SK-N-SH (cell line): ENCODE data around the gene ARPC2. TPM values are rescaled to one million over a fixed set of nuclear protein-coding genes. Genes with fewer than 3 reads are reported as not detected.
A peak's percentile ranks its signal among the peaks of the same experiment; 100 is the strongest.

ENCODE experiments used
- CTCF ChIA-PET: fragments of 300-600, 350-600 bp; formaldehyde crosslinking; extraction: SDS; loops from one replicate; lab custom pipeline; 2021; lab: Yijun Ruan, JAX
- POLR2A ChIA-PET: fragments of 350-600 bp; sonication (Branson Sonifier 250); formaldehyde crosslinking; extraction: SDS; loops from one replicate; lab custom pipeline; 2020; ENCODE audit warnings: antibody characterized with exemption, inconsistent platforms; lab: Yijun Ruan, JAX
- DNase-seq: peaks from one replicate; pipeline ENCODE4 v3.0.0; 2012
- H2AFZ ChIP-seq: fragments of 200-600 bp; sonication (generic); 2 replicates; pipeline ENCODE4 v1.8.1; 2016; ENCODE audit warnings: antibody characterized with exemption, mild to moderate bottlenecking, low read depth
- H3F3A ChIP-seq: fragments of 200-600 bp; sonication (generic); replicated peaks from 2 replicates; pipeline ENCODE3; 2016; ENCODE audit warnings: antibody characterized with exemption, mild to moderate bottlenecking; ENCODE audit not compliant: insufficient read depth
- H3K27ac ChIP-seq, 2 experiments: fragments of 200-500 bp in 1 of 2; fragments of 200-600 bp in 1 of 2; sonication (Bioruptor generic) in 1 of 2; sonication (generic), shearing (Covaris generic) in 1 of 2; 2 replicates each; pipeline versions ENCODE4 v1.5.1 to v1.6.1; 2014 to 2016; ENCODE audit warnings: low read depth in 2 of 2, inconsistent platforms in 1 of 2, low read length in 1 of 2, mild to moderate bottlenecking in 1 of 2, mixed read lengths in 1 of 2
- H3K27me3 ChIP-seq: fragments of 200-600 bp; sonication (generic), shearing (Covaris generic); 2 replicates; pipeline ENCODE4 v1.6.1; 2016; ENCODE audit warnings: mixed run types; ENCODE audit not compliant: insufficient read depth
- H3K36me3 ChIP-seq, 2 experiments: fragments of 200-500 bp in 1 of 2; fragments of 200-600 bp in 1 of 2; sonication (Bioruptor generic) in 1 of 2; sonication (generic) in 1 of 2; replicated peaks in 1 of 2; 2 replicates each; pipeline versions ENCODE3 to v1.5.1; 2014 to 2016; ENCODE audit warnings: low read length in 1 of 2, mild to moderate bottlenecking in 1 of 2; ENCODE audit not compliant: insufficient read depth in 2 of 2, control insufficient read depth in 1 of 2
- H3K4me1 ChIP-seq, 2 experiments: fragments of 200-500 bp in 1 of 2; fragments of 200-600 bp in 1 of 2; sonication (Bioruptor generic) in 1 of 2; sonication (generic), shearing (Covaris generic) in 1 of 2; 2 replicates each; pipeline versions ENCODE4 v1.5.1 to v1.6.1; 2014 to 2016; ENCODE audit warnings: low read depth in 1 of 2, low read length in 1 of 2, mixed run types in 1 of 2; ENCODE audit not compliant: insufficient read depth in 2 of 2, control insufficient read depth in 1 of 2
- H3K4me2 ChIP-seq: fragments of 200-600 bp; sonication (generic), shearing (Covaris generic); 2 replicates; pipeline ENCODE4 v1.6.1; 2017; ENCODE audit warnings: mixed run types
- H3K4me3 ChIP-seq, 2 experiments: fragments of 200-500 bp in 1 of 2; fragments of 200-600 bp in 1 of 2; sonication (Bioruptor generic) in 1 of 2; sonication (generic), shearing (Covaris generic) in 1 of 2; 2 replicates each; pipeline versions ENCODE4 v1.5.1 to v1.8.1; 2014 to 2016; ENCODE audit warnings: low read depth in 2 of 2, inconsistent platforms in 1 of 2, low read length in 1 of 2, mild to moderate bottlenecking in 1 of 2, mixed read lengths in 1 of 2, moderate library complexity in 1 of 2
- H3K79me2 ChIP-seq: fragments of 200-600 bp; sonication (generic); 2 replicates; pipeline ENCODE4 v1.8.1; 2017; ENCODE audit warnings: mild to moderate bottlenecking; ENCODE audit not compliant: insufficient read depth
- H3K9ac ChIP-seq: fragments of 200-600 bp; sonication (generic); 2 replicates; pipeline ENCODE4 v1.6.1; 2017; ENCODE audit warnings: mixed run types
- H3K9me2 ChIP-seq: fragments of 200-600 bp; sonication (generic); 2 replicates; pipeline ENCODE4 v1.6.1; 2017; ENCODE audit warnings: mixed run types
- H3K9me3 ChIP-seq: fragments of 200-600 bp; sonication (generic); 2 replicates; pipeline ENCODE4 v1.6.1; 2017; ENCODE audit warnings: mixed run types, mild to moderate bottlenecking, moderate library complexity
- H4K20me1 ChIP-seq: fragments of 200-600 bp; sonication (generic); 2 replicates; pipeline ENCODE4 v1.6.1; 2017; ENCODE audit warnings: mild to moderate bottlenecking, mixed run types; ENCODE audit not compliant: insufficient read depth
- ELF1 ChIP-seq: IDR thresholded peaks from 2 replicates; pipeline ENCODE4 v1.4.0; 2012
- EP300 ChIP-seq, 2 experiments: IDR thresholded peaks; 2 replicates each; pipeline versions ENCODE4 v1.4.0 to v1.6.1; 2012; ENCODE audit warnings: borderline replicate concordance in 1 of 2, low read depth in 1 of 2, low read length in 1 of 2
- FOXM1 ChIP-seq: IDR thresholded peaks from 2 replicates; pipeline ENCODE4 v1.4.0; 2012; ENCODE audit warnings: low read depth, mild to moderate bottlenecking
- IRF3 ChIP-seq: fragments of 150-350 bp; IDR thresholded peaks from 2 replicates; pipeline ENCODE4 v1.6.1; 2016; ENCODE audit warnings: mild to moderate bottlenecking, low read depth, low read length
- JUND ChIP-seq: IDR thresholded peaks from 2 replicates; pipeline ENCODE4 v1.4.0; 2012
- MEF2A ChIP-seq: IDR thresholded peaks from 2 replicates; pipeline ENCODE4 v1.4.0; 2012; ENCODE audit warnings: low read depth, borderline replicate concordance
- PBX3 ChIP-seq: IDR thresholded peaks from 2 replicates; pipeline ENCODE4; 2012
- REST ChIP-seq: IDR thresholded peaks from 2 replicates; pipeline ENCODE4 v1.6.1; 2012; ENCODE audit warnings: mild to moderate bottlenecking, low read depth, low read length, moderate library complexity
- RFX5 ChIP-seq: IDR thresholded peaks from 2 replicates; pipeline ENCODE4 v1.6.1; 2012; ENCODE audit warnings: mild to moderate bottlenecking, improper control_type of control experiment, low read length
- YY1 ChIP-seq: IDR thresholded peaks from 2 replicates; pipeline ENCODE4 v1.4.0; 2012; ENCODE audit warnings: low read depth, mild to moderate bottlenecking
- ZBTB33 ChIP-seq: IDR thresholded peaks from 2 replicates; pipeline ENCODE4 v1.4.0; 2012; ENCODE audit warnings: low read depth, borderline replicate concordance
- WGBS: methylation state at CpG from one replicate; pipeline ENCODE4 v1.1.6; 2017; ENCODE audit warnings: low lambda C conversion rate; 5-methylcytosine and 5-hydroxymethylcytosine counted together
- polyA plus RNA-seq, 3 experiments: library from polyadenylated mRNA; depleted of rRNA; stranded (reverse); fragments of >200 nt; gene quantifications; 2 replicates each; pipeline ENCODE4 v1.2.3, GENCODE V29; 2012

Gene ARPC2
- polyA plus RNA-seq, 1 of the 3 experiments (the other 2 are of a cell fraction): 319 TPM

GRCh38 chr2:218267259-218267658 lies 50.3 kb downstream of the ARPC2 start:
- H3K27ac ChIP-seq: no peak overlapping the region
- H2AFZ ChIP-seq: no peak overlapping the region
- H3K9me3 ChIP-seq: no peaks in the 10 kb centered on the region
- no peak overlapping the region for H3K9ac ChIP-seq
- no peak overlapping the region for H3K4me2 ChIP-seq
- no peaks in the 10 kb centered on the region for H3F3A ChIP-seq
- WGBS: 92% methylated on average over 6 of the region's 6 CpGs
- H3K27me3 ChIP-seq: no peaks in the 10 kb centered on the region
- POLR2A ChIA-PET: no interaction called here
- H3K79me2 ChIP-seq: peaks cover 48% of the 10 kb centered on the region
- no peaks in the 10 kb centered on the region for H3K9me2 ChIP-seq
- no peak overlapping the region for H3K4me3 ChIP-seq
- DNase-seq: no peak
- peaks cover 6% of the 10 kb centered on the region; the same call in 1 of the 2 replicates for H4K20me1 ChIP-seq
- H3K4me1 ChIP-seq: peaks cover 10 to 30% of the 10 kb centered on the region in 2 experiments; a peak in 1 of 4 replicates
- CTCF ChIA-PET: interaction anchor here (0.7 to 1.2 kb wide), 2 partner anchors 253 to 420 kb away, joined by 3 read pairs; no protein-coding TSS in a partner anchor
- TF ChIP-seq YY1: no peak
- TF ChIP-seq ZBTB33: no peak
- no peak for TF ChIP-seq MEF2A
- TF ChIP-seq REST: no peak
- no peak for TF ChIP-seq FOXM1
- TF ChIP-seq JUND: no peak
- H3K36me3 ChIP-seq: peaks cover 11 to 48% of the 10 kb centered on the region in 2 experiments

- no peaks in the 10 kb centered on the region for H3K27me3 ChIP-seq
- H3K4me2 ChIP-seq: peak within 1 kb of the TSS; percentile 100
- peak within 1 kb of the TSS; percentile 73; the same call in 1 of the 2 replicates for H2AFZ ChIP-seq
- peak within 1 kb of the TSS; percentile 86 for H3K9ac ChIP-seq
- 1% methylated on average over 16 of the region's 64 CpGs for WGBS
- no peaks in the 10 kb centered on the region for H3K9me2 ChIP-seq
- peak; percentile 99 for DNase-seq
- H3K79me2 ChIP-seq: peaks cover 51% of the 10 kb centered on the region
- no peaks in the 10 kb centered on the region for H3F3A ChIP-seq
- H3K4me1 ChIP-seq: peaks cover 14 to 19% of the 10 kb centered on the region in 2 experiments; a peak in 1 of 4 replicates
- ChIA-PET POLR2A (interaction anchor here (0.7 to 1.3 kb wide), 3 partner anchors 8 to 126 kb away, joined by 3 to 4 read pairs (median 3); partner anchors contain the start of gene GPBAR1), CTCF (interaction anchor here (1.0 to 5.7 kb wide), 8 partner anchors 15 to 131 kb away, joined by 3 to 47 read pairs (median 4); partner anchors contain the start of gene CATIP)
- H3K4me3 ChIP-seq: peak within 1 kb of the TSS; percentile 85 to 98
- H3K27ac ChIP-seq: peak within 1 kb of the TSS; percentile 86 to 88; a peak in 3 of 4 replicates
- H3K9me3 ChIP-seq: no peaks in the 10 kb centered on the region
- H3K36me3 ChIP-seq: peaks cover 28 to 40% of the 10 kb centered on the region in 2 experiments
- peaks cover 6% of the 10 kb centered on the region; the same call in 1 of the 2 replicates for H4K20me1 ChIP-seq
- TF ChIP-seq PBX3: peak; percentile 100
- peak; percentile 95 for TF ChIP-seq YY1
- peak; percentile 26; the same call in 1 of the 2 replicates for TF ChIP-seq REST
- peak; percentile 85 for TF ChIP-seq IRF3
- TF ChIP-seq ELF1: peak; percentile 71
- no peak for TF ChIP-seq RFX5
- TF ChIP-seq EP300 (IDR thresholded peaks at IDR 0.05; ENCODE audit: borderline replicate concordance in 1 of 2, low read depth in 1 of 2, low read length in 1 of 2): no peak
Observed at GRCh38 chr2:218269900-218270720, 53.1 kb downstream of the ARPC2 start, which contains the start of the genes AAMP and PNKD. TSS of gene AAMP (minus strand) at chr2:218270137. CDS start at chr2:218270086, 51 bp downstream. TSS of gene PNKD (plus strand) at chr2:218270519. CDS start at chr2:218270536, 17 bp downstream.
